CD4-positive, alpha-beta memory T cell (primary cell): Measurements from ENCODE around the gene ZNF521. TPM values are rescaled to one million over a fixed set of nuclear protein-coding genes. Genes with fewer than 3 reads are reported as not detected.

ENCODE experiments used
- CTCF ChIA-PET: fragments of 350-600 bp; sonication (Branson Sonifier 250); formaldehyde crosslinking; loops from one replicate; lab custom pipeline; 2021; ENCODE audit warnings: inconsistent platforms; ENCODE audit not compliant: partially characterized antibody; lab: Charles Lee
- POLR2A ChIA-PET: fragments of 350-600 bp; sonication (Branson Sonifier 250); formaldehyde crosslinking; loops from one replicate; lab custom pipeline; 2021; ENCODE audit not compliant: partially characterized antibody; lab: Charles Lee
- DNase-seq, 5 donors: peaks; one replicate each; pipeline versions ENCODE4 v3.0.0 to v3.0.0-alpha.2; 2020 to 2022; ENCODE audit warnings: mixed read lengths in 1 of 5
- H3K27ac ChIP-seq: one replicate; pipeline ENCODE4 v1.7.0; 2013; ENCODE audit warnings: low read depth, low read length
- H3K27me3 ChIP-seq: 2 replicates; pipeline ENCODE4 v1.7.0; 2013; ENCODE audit warnings: mild to moderate bottlenecking, low read length, moderate library complexity; ENCODE audit not compliant: insufficient read depth
- H3K36me3 ChIP-seq: 2 replicates; pipeline ENCODE4 v1.7.0; 2013; ENCODE audit warnings: mild to moderate bottlenecking, low read length, moderate library complexity; ENCODE audit not compliant: insufficient read depth
- H3K4me1 ChIP-seq: 2 replicates; pipeline ENCODE4 v1.7.0; 2013; ENCODE audit warnings: mild to moderate bottlenecking, low read length, moderate library complexity; ENCODE audit not compliant: insufficient read depth
- H3K4me3 ChIP-seq, 2 donors: one replicate each; pipeline ENCODE4 v1.7.0; 2013; ENCODE audit warnings: low read length in 2 of 2, mild to moderate bottlenecking in 1 of 2
- H3K9me3 ChIP-seq, 2 donors: one replicate each; pipeline ENCODE4 v1.7.0; 2013; ENCODE audit warnings: low read length in 2 of 2, control low read depth in 1 of 2; ENCODE audit not compliant: control insufficient read depth in 1 of 2
- H3K27ac Mint-ChIP-seq, 7 donors: one replicate each; pipeline ENCODE4 v1.8.0; 2020 to 2021; ENCODE audit warnings: mixed read lengths in 7 of 7, mild to moderate bottlenecking in 6 of 7, inconsistent platforms in 3 of 7, moderate library complexity in 3 of 7
- H3K27me3 Mint-ChIP-seq, 2 donors: one replicate each; pipeline ENCODE4 v1.8.0; 2020 to 2021; ENCODE audit warnings: mixed read lengths in 2 of 2
- H3K36me3 Mint-ChIP-seq, 2 donors: one replicate each; pipeline ENCODE4 v1.8.0; 2020 to 2021; ENCODE audit warnings: mixed read lengths in 2 of 2, inconsistent platforms in 1 of 2, mild to moderate bottlenecking in 1 of 2
- H3K4me1 Mint-ChIP-seq, 4 donors: one replicate each; pipeline ENCODE4 v1.8.0; 2020 to 2021; ENCODE audit warnings: mixed read lengths in 4 of 4, mild to moderate bottlenecking in 1 of 4
- H3K4me3 Mint-ChIP-seq, 8 donors: one replicate each; pipeline ENCODE4 v1.8.0; 2020 to 2021; ENCODE audit warnings: mixed read lengths in 8 of 8, mild to moderate bottlenecking in 7 of 8, moderate library complexity in 6 of 8, inconsistent platforms in 3 of 8
- H3K9me3 Mint-ChIP-seq, 8 donors: one replicate each; pipeline ENCODE4 v1.8.0; 2020 to 2021; ENCODE audit warnings: mixed read lengths in 8 of 8, mild to moderate bottlenecking in 5 of 8, inconsistent platforms in 3 of 8, moderate library complexity in 1 of 8
- intact Hi-C: fragments of 100-400 bp; cut with micrococcal nuclease; formaldehyde crosslinking; loops from one replicate; pipeline ENCODE4 v1.15.1; 2023
- polyA plus RNA-seq, 2 donors: library from polyadenylated mRNA; unstranded; fragments of 300-500 nt; fragmentation: Illumina TruSeq; gene quantifications; one replicate each; pipeline ENCODE4 v1.2.3, GENCODE V29; 2021
- total RNA-seq, 2 experiments: library from RNA; stranded (reverse); gene quantifications; one replicate each; pipeline ENCODE4 v1.2.3, GENCODE V29; 2021

The ZNF521 gene
- total and polyA plus RNA-seq, 4 experiments from 2014 or later: not detected

DNA sequence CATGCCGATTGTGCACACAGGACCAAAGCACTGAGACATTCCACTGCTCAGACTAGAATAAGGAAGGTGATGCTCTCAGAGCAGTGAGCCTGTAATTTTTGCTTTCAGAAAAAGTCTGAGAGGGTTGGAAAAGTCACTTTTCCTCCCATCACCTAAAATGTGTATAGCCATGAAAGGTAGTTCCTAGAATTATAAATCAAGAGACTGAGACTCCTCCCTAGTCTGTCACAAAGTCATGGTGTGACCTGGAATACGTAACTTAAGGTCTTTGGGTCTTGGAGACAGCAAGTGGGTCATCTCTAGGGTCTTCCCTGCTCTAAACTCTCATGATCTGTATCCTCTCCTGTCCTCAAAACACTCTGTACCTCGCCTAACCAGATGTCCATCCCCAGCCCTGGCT is 16.9 kb downstream of the ZNF521 start:
- H3K4me1 Mint-ChIP-seq: no peaks in the 10 kb centered on the region
- no peak overlapping the region for H3K4me3 Mint-ChIP-seq
- H3K9me3 Mint-ChIP-seq: peaks cover 0 to 4% (median 0%) of the 10 kb centered on the region in 8 donors
- ChIA-PET CTCF (no interaction called here), POLR2A (no interaction called here)
- H3K27ac Mint-ChIP-seq: no peak overlapping the region
- peaks cover 2 to 5% of the 10 kb centered on the region in 2 donors for H3K27me3 Mint-ChIP-seq
- H3K27me3 ChIP-seq: no peaks in the 10 kb centered on the region
- intact Hi-C loops: no loop called here
- H3K36me3 Mint-ChIP-seq: no peaks in the 10 kb centered on the region
- no peak for DNase-seq
- no peaks in the 10 kb centered on the region for H3K36me3 ChIP-seq
- H3K4me3 ChIP-seq: no peak overlapping the region
- H3K27ac ChIP-seq: no peak overlapping the region
- H3K9me3 ChIP-seq: no peaks in the 10 kb centered on the region
- no peaks in the 10 kb centered on the region for H3K4me1 ChIP-seq

DNA sequence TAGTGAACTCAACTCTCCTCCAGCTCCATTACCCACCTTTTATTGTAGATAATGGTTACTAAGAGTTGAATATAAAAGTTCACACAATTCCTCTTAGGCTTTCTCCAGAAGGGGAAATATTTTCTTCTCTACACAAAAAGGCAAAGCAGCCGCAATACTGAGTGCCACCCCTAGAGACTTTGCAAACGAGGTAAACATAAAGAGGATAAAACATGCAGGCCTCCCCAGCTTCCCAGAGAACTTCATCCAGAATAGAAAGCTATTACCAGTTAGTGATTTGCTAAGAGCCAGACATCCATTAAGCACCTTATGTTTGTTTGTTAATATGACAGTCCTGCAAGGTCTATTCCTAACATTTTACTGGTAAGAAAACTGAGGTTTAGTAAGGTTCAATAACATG is 17.4 kb downstream of the ZNF521 start:
- no peaks in the 10 kb centered on the region for H3K36me3 Mint-ChIP-seq
- H3K9me3 Mint-ChIP-seq: peaks cover 0 to 4% (median 0%) of the 10 kb centered on the region in 8 donors
- no peak overlapping the region for H3K27ac ChIP-seq
- H3K27me3 ChIP-seq: no peaks in the 10 kb centered on the region
- no peak overlapping the region for H3K27ac Mint-ChIP-seq
- ChIA-PET CTCF (no interaction called here), POLR2A (no interaction called here)
- H3K4me3 ChIP-seq: no peak overlapping the region
- DNase-seq: no peak
- no peaks in the 10 kb centered on the region for H3K4me1 ChIP-seq
- no peaks in the 10 kb centered on the region for H3K9me3 ChIP-seq
- no peaks in the 10 kb centered on the region for H3K36me3 ChIP-seq
- no peak overlapping the region for H3K4me3 Mint-ChIP-seq
- H3K4me1 Mint-ChIP-seq: no peaks in the 10 kb centered on the region
- peaks cover 2 to 5% of the 10 kb centered on the region in 2 donors for H3K27me3 Mint-ChIP-seq
- intact Hi-C loops: no loop called here

DNA sequence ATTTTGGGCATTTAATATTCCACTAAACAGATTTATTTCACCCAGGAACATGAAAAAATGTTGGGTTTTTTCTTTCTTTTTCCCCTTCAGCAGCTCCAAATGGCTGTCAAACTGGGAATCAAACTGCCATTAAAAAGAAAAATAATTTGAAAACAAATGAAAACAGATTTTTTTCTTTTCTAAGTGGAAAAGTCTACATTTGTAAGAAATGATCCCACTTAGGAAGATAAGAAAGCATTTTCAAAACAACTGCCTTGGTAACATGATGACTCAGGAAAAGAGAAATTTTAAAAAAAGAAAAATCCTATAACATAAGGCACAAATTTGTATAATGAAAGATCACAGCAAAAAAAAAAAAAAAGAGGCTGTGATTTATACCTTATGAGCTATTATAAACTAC is 20.0 kb downstream of the ZNF521 start:
- peaks cover 1 to 3% of the 10 kb centered on the region in 2 donors for H3K27me3 Mint-ChIP-seq
- no peak overlapping the region for H3K4me3 Mint-ChIP-seq
- H3K36me3 ChIP-seq: no peaks in the 10 kb centered on the region
- H3K27me3 ChIP-seq: no peaks in the 10 kb centered on the region
- no peak overlapping the region for H3K27ac ChIP-seq
- no peaks in the 10 kb centered on the region for H3K4me1 Mint-ChIP-seq
- peaks cover 0 to 5% (median 0%) of the 10 kb centered on the region in 8 donors for H3K9me3 Mint-ChIP-seq
- no peaks in the 10 kb centered on the region for H3K4me1 ChIP-seq
- intact Hi-C loops: no loop called here
- H3K36me3 Mint-ChIP-seq: no peaks in the 10 kb centered on the region
- H3K27ac Mint-ChIP-seq: no peak overlapping the region
- no peak for DNase-seq
- ChIA-PET CTCF (no interaction called here), POLR2A (no interaction called here)
- no peaks in the 10 kb centered on the region for H3K9me3 ChIP-seq
- H3K4me3 ChIP-seq: no peak overlapping the region

DNA sequence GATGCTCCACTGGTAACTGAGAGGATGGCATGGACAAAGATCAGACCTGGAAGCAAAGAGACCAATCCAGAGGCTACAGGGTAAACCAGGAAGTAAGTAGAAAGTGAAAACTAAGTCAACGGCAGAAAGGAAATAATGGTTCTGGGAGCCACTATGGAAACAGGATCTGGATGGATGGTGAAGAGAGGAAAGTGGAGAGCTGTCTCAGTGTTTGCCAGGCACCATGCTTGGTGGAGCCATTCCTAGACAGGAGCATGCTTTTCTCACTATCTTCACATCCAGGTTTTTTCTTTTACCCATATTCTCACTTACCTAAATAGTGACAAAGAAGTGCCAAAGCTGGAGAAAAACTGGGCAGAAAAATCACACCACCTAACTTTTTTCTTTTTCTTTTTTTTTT is 22.2 kb downstream of the ZNF521 start:
- no peaks in the 10 kb centered on the region for H3K4me1 ChIP-seq
- H3K36me3 ChIP-seq: no peaks in the 10 kb centered on the region
- Mint-ChIP-seq H3K4me3 (no peak overlapping the region), H3K4me1 (no peaks in the 10 kb centered on the region), H3K27me3 (peaks cover 0 to 1% of the 10 kb centered on the region in 2 donors), H3K36me3 (no peaks in the 10 kb centered on the region), H3K9me3 (peaks cover 0 to 5% (median 0%) of the 10 kb centered on the region in 8 donors), H3K27ac (no peak overlapping the region)
- CTCF ChIA-PET: no interaction called here
- POLR2A ChIA-PET: no interaction called here
- H3K27ac ChIP-seq: no peak overlapping the region
- intact Hi-C loops: no loop called here
- DNase-seq: no peak
- no peaks in the 10 kb centered on the region for H3K27me3 ChIP-seq
- H3K9me3 ChIP-seq: no peaks in the 10 kb centered on the region
- H3K4me3 ChIP-seq: no peak overlapping the region

DNA sequence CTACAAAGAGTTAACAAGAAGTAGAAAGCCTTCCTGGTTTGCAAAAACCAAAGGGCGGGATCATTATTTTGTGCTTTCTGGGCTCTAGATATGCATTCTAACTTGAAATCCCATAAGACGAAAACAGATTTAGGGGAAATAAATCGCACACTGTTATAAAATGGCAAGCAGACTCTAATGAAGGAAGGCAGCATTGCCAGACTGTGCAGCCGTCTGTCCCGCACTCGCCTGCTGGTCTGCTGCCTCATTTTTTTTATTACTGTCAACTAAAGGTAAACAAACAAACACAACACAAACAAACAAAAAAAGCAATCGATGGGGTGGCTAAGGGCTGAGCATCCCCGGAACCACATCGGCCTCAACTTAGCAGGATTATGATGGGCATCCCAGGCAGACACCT is 24.4 kb downstream of the ZNF521 start:
- Mint-ChIP-seq H3K27me3 (peaks cover 0 to 4% of the 10 kb centered on the region in 2 donors), H3K36me3 (no peaks in the 10 kb centered on the region), H3K27ac (no peak overlapping the region), H3K4me1 (no peaks in the 10 kb centered on the region), H3K9me3 (peaks cover 0 to 5% (median 0%) of the 10 kb centered on the region in 8 donors), H3K4me3 (no peak overlapping the region)
- no peak overlapping the region for H3K27ac ChIP-seq
- ChIA-PET CTCF (no interaction called here), POLR2A (no interaction called here)
- H3K4me3 ChIP-seq: no peak overlapping the region
- no peaks in the 10 kb centered on the region for H3K36me3 ChIP-seq
- H3K27me3 ChIP-seq: no peaks in the 10 kb centered on the region
- intact Hi-C loops: no loop called here
- no peaks in the 10 kb centered on the region for H3K9me3 ChIP-seq
- DNase-seq: no peak
- H3K4me1 ChIP-seq: no peaks in the 10 kb centered on the region

DNA sequence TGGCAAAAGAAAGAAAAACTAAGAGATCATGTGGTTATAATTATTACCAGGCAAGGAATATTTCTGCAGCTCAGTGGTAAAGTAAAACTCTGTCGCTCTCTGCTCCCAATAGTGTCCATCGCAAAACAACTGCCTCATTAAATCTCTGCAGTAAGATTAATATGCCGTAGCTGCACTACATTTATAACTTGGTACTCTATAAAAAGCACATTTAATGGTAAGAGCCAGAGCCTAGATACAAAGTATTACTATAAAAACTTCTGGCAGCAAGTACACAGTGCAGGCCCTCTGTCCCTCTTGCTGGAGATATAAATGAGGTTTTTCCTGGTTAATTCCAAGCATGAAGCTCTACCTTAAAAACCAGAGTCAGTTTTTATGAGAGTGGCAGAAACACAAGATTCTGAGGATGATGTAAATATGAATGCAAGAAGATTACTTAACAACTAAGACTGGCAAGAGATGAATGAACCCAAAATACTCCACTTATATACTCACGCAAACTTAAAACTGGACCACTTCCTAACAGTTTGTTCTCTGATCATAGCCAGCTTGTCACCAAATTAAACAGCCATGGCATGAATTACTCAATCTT is 25.5 kb downstream of the ZNF521 start:
- Mint-ChIP-seq H3K9me3 (peaks cover 0 to 5% (median 0%) of the 10 kb centered on the region in 8 donors), H3K4me3 (no peak overlapping the region), H3K27me3 (peaks cover 0 to 4% of the 10 kb centered on the region in 2 donors), H3K4me1 (no peaks in the 10 kb centered on the region), H3K27ac (no peak overlapping the region), H3K36me3 (no peaks in the 10 kb centered on the region)
- DNase-seq: no peak
- H3K4me3 ChIP-seq: no peak overlapping the region
- H3K27me3 ChIP-seq: no peaks in the 10 kb centered on the region
- no peaks in the 10 kb centered on the region for H3K4me1 ChIP-seq
- ChIA-PET POLR2A (no interaction called here), CTCF (no interaction called here)
- H3K27ac ChIP-seq: no peak overlapping the region
- H3K9me3 ChIP-seq: no peaks in the 10 kb centered on the region
- intact Hi-C loops: no loop called here
- no peaks in the 10 kb centered on the region for H3K36me3 ChIP-seq

DNA sequence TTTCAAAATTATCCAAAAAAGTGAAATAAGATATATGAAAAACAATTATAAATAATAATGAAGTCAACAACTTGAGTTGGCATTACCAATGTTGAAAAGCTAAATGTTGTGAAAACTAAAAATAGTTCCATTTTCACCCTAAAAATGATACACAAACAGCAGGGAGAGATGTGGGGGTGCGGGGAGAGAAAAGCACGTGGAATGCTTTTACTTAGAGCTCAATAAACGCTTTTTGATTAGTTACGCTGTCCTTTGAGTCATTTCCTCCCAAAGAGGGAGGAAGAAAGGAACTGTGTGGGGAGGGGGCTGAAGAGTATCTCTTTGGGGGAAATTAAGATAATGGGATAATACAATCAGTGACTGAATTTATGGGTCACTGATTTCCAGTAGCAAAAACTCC is 29.2 kb downstream of the ZNF521 start:
- ChIA-PET POLR2A (no interaction called here), CTCF (interaction anchor here (0.7 kb wide), 2 partner anchors 16 to 41 kb away, joined by 3 read pairs; no protein-coding TSS in a partner anchor)
- Histone ChIP-seq H3K4me3 (no peak overlapping the region), H3K36me3 (no peaks in the 10 kb centered on the region), H3K9me3 (no peaks in the 10 kb centered on the region), H3K27ac (no peak overlapping the region), H3K27me3 (no peaks in the 10 kb centered on the region), H3K4me1 (no peaks in the 10 kb centered on the region)
- no peaks in the 10 kb centered on the region for H3K9me3 Mint-ChIP-seq
- H3K27me3 Mint-ChIP-seq: peaks cover 0 to 2% of the 10 kb centered on the region in 2 donors
- DNase-seq: no peak
- no peak overlapping the region for H3K27ac Mint-ChIP-seq
- intact Hi-C loops: no loop called here
- H3K36me3 Mint-ChIP-seq: no peaks in the 10 kb centered on the region
- no peak overlapping the region for H3K4me3 Mint-ChIP-seq
- no peaks in the 10 kb centered on the region for H3K4me1 Mint-ChIP-seq
